Measurements from ENCODE around the gene CCL1.

GRCh38 chr17:34357398-34357797, 5.6 kb downstream of the CCL1 start:
- no peak for TF ChIP-seq EZH2 (IDR thresholded peaks at IDR 0.05; ENCODE audit: borderline replicate concordance, low read depth, low read length, severe bottlenecking)
- peak; percentile 43 for TF ChIP-seq CTCF (IDR thresholded peaks at IDR 0.05; ENCODE audit: borderline replicate concordance, extremely low read depth, low read length, poor library complexity, severe bottlenecking)

Data from DND-41 (cell line).